OCI-LY3 (cell line): ENCODE measurements around the gene SNX10.

Experiments
- H2AFZ ChIP-seq: fragments of 200-600, 300-600 bp; shearing (Covaris generic); 2 replicates; pipeline ENCODE4 v1.6.0; 2014; ENCODE audit warnings: antibody characterized with exemption, low read depth, low read length
- H3K27ac ChIP-seq: fragments of 200-600, 300-600 bp; sonication (generic); 2 replicates; pipeline ENCODE4 v1.5.1; 2014; ENCODE audit warnings: mild to moderate bottlenecking, low read length, moderate library complexity, mixed read lengths
- H3K27me3 ChIP-seq: fragments of 200-600, 300-600 bp; sonication (generic); 2 replicates; pipeline ENCODE4 v1.6.1; 2014; ENCODE audit warnings: low read depth, low read length, mixed read lengths
- H3K36me3 ChIP-seq: fragments of 200-600, 300-600 bp; sonication (generic); replicated peaks from 2 replicates; pipeline ENCODE3; 2014; ENCODE audit warnings: low read depth, low read length, mixed read lengths
- H3K4me1 ChIP-seq: fragments of 300-600, 200-600 bp; sonication (generic); 2 replicates; pipeline ENCODE4 v1.6.1; 2014; ENCODE audit warnings: low read length, mixed read lengths
- H3K4me2 ChIP-seq: fragments of 200-600, 300-600 bp; sonication (generic); 2 replicates; pipeline ENCODE4 v1.6.1; 2014; ENCODE audit warnings: low read length, mixed read lengths
- H3K4me3 ChIP-seq: fragments of 300-600, 200-600 bp; sonication (generic); 2 replicates; pipeline ENCODE4 v1.5.1; 2014; ENCODE audit warnings: antibody characterized with exemption, mild to moderate bottlenecking, low read length, moderate library complexity
- H3K79me2 ChIP-seq: fragments of 300-600, 200-600 bp; shearing (Covaris generic); 2 replicates; pipeline ENCODE4 v1.6.1; 2014; ENCODE audit warnings: mild to moderate bottlenecking, low read length, mixed read lengths
- H3K9ac ChIP-seq: fragments of 300-600, 200-600 bp; shearing (Covaris generic); 2 replicates; pipeline ENCODE4 v1.6.0; 2014; ENCODE audit warnings: mild to moderate bottlenecking, low read length, moderate library complexity
- H3K9me3 ChIP-seq: fragments of 200-600, 300-600 bp; shearing (Covaris generic); 2 replicates; pipeline ENCODE4 v1.6.1; 2014; ENCODE audit warnings: low read length, mixed read lengths; ENCODE audit not compliant: insufficient read depth
- H4K20me1 ChIP-seq: fragments of 200-600, 300-600 bp; sonication (generic); 2 replicates; pipeline ENCODE4 v1.6.1; 2016; ENCODE audit warnings: low read length, mixed read lengths; ENCODE audit not compliant: insufficient read depth
- CTCF ChIP-seq: fragments of 200-600, 300-600 bp; sonication (generic); IDR thresholded peaks from 2 replicates; pipeline ENCODE4 v1.5.1; 2014; ENCODE audit warnings: antibody characterized with exemption, low read length, low read depth
- EZH2phosphoT487 ChIP-seq: fragments of 200-600 bp; shearing (Covaris generic); IDR thresholded peaks from 2 replicates; pipeline ENCODE4 v1.6.1; 2018; ENCODE audit warnings: antibody characterized with exemption, mixed run types, low read depth

The SNX10 gene

GRCh38 chr7:26367219-26367711 lies 75.6 kb downstream of the SNX10 start:
- TF ChIP-seq CTCF (no peak), EZH2phosphoT487 (no peak)

GRCh38 chr7:26368542-26368941 lies 76.9 kb downstream of the SNX10 start:
- no peak overlapping the region for H3K4me3 ChIP-seq
- no peaks in the 10 kb centered on the region for H4K20me1 ChIP-seq
- no peaks in the 10 kb centered on the region for H3K9me3 ChIP-seq
- H3K9ac ChIP-seq: no peak overlapping the region
- peaks cover 20% of the 10 kb centered on the region for H3K4me1 ChIP-seq
- no peak overlapping the region for H3K27ac ChIP-seq
- H3K4me2 ChIP-seq: no peak overlapping the region
- no peaks in the 10 kb centered on the region for H3K27me3 ChIP-seq
- H3K36me3 ChIP-seq: no peaks in the 10 kb centered on the region
- TF ChIP-seq EZH2phosphoT487 (no peak), CTCF (no peak)
- no peak overlapping the region for H2AFZ ChIP-seq
- no peaks in the 10 kb centered on the region for H3K79me2 ChIP-seq

More at GRCh38 chr7:26367219-26367711, 75.6 kb downstream of the SNX10 start:
- Histone ChIP-seq H3K4me3 (no peak overlapping the region), H3K4me2 (no peak overlapping the region), H3K4me1 (peaks cover 20% of the 10 kb centered on the region), H3K79me2 (no peaks in the 10 kb centered on the region), H3K27ac (no peak overlapping the region), H3K36me3 (no peaks in the 10 kb centered on the region), H4K20me1 (no peaks in the 10 kb centered on the region), H3K9ac (no peak overlapping the region), H3K27me3 (no peaks in the 10 kb centered on the region), H2AFZ (no peak overlapping the region), H3K9me3 (no peaks in the 10 kb centered on the region)

GRCh38 chr7:26369593-26369992 lies 77.9 kb downstream of the SNX10 start:
- Histone ChIP-seq H3K4me2 (peak overlapping the region; percentile 15; the same call in 1 of the 2 replicates), H3K36me3 (no peaks in the 10 kb centered on the region), H3K9me3 (no peaks in the 10 kb centered on the region), H3K27me3 (no peaks in the 10 kb centered on the region), H3K79me2 (no peaks in the 10 kb centered on the region), H3K4me1 (peaks cover 18% of the 10 kb centered on the region), H2AFZ (no peak overlapping the region), H3K4me3 (no peak overlapping the region), H3K9ac (no peak overlapping the region), H4K20me1 (no peaks in the 10 kb centered on the region), H3K27ac (no peak overlapping the region)
- TF ChIP-seq EZH2phosphoT487: no peak
- TF ChIP-seq CTCF: peak; percentile 66

GRCh38 chr7:26370011-26370410 lies 78.3 kb downstream of the SNX10 start:
- Histone ChIP-seq H3K36me3 (no peaks in the 10 kb centered on the region), H3K27ac (no peak overlapping the region), H3K4me1 (peaks cover 14% of the 10 kb centered on the region), H3K27me3 (no peaks in the 10 kb centered on the region), H3K4me3 (no peak overlapping the region), H4K20me1 (no peaks in the 10 kb centered on the region), H3K9ac (no peak overlapping the region), H2AFZ (no peak overlapping the region), H3K9me3 (no peaks in the 10 kb centered on the region), H3K79me2 (no peaks in the 10 kb centered on the region), H3K4me2 (peak overlapping the region; percentile 15; the same call in 1 of the 2 replicates)
- TF ChIP-seq EZH2phosphoT487 (no peak), CTCF (no peak)
